NCI-H748 (cell line): ENCODE data around the gene POLDIP3.
"Not testable (repeated sequence)": the region's sequence is repeated elsewhere in the genome, so short reads cannot be mapped to it uniquely, and the experiment has no call there.

Experiments
- DNase-seq: peaks from one replicate; lab custom pipeline; 2025; ENCODE audit not compliant: unreplicated experiment; lab: John Stamatoyannopoulos, UW

The POLDIP3 gene

DNA sequence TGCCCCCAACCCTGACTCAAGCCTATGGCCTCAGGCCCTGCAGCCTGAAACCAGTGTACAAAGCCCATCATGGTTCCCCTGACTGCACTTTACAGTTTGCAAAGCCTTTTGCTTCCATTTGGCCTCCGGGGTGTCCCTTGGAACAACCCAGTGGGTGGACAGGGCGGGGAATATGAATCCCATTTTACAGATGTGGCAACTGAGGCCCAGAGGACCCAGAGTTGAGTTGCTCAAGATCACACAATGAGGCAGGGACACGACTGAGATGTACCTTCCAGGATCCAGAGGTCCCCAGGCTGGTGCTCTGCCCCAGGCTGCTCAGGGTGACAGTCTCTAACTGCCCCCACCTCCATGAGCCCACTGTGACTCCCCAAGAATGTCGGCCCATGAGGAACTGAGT is 5.4 kb upstream of the POLDIP3 start:
- DNase-seq = no peak

GRCh38 chr22:42619261-42620063 is 4.8 kb upstream of the POLDIP3 start:
- DNase-seq = no peak

- DNase-seq = no peak
These were observed 2.7 kb upstream of the POLDIP3 start for GRCh38 chr22:42617155-42617983.

DNA sequence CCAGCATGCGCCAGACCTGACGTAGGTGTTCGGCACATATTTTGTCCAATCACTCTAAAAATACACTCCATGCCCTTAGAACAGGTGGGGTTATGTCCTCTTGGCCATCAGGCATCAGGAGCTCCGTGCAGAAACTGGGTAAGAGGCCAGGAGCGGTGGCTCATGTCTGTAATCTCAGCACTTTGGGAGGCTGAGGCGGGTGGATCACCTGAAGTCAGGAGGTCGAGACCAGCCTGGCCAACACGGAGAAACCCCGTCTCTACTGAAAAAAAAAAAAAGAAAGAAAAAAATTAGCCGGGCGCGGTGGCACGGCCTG is 1.1 kb upstream of the POLDIP3 start:
- not testable (repeated sequence) for DNase-seq

- DNase-seq = peak; percentile 99
These were observed 593 bp upstream of the POLDIP3 start for GRCh38 chr22:42615092-42615859.

DNA sequence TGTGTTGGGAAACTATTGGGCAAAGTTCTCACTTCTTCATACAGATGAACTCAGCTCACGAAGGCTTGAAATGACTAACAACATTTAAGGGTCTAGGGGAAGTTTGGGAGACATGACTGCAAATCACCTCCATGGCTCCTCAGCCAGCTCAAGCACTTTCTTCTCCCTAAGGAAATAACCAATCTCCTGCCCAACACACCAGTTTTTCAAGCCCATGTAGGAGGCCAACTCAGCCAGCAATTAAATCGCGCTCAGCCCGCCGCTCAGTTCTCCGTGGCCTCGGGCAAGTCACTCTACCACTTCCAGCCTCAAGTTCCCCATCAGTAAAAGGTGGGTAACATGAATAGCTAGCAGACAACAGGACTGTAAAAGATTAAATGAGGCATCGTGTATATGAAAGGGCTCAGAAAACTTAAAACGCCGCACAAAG is 796 bp downstream of the POLDIP3 start:
- peak; percentile 43 for DNase-seq

DNA sequence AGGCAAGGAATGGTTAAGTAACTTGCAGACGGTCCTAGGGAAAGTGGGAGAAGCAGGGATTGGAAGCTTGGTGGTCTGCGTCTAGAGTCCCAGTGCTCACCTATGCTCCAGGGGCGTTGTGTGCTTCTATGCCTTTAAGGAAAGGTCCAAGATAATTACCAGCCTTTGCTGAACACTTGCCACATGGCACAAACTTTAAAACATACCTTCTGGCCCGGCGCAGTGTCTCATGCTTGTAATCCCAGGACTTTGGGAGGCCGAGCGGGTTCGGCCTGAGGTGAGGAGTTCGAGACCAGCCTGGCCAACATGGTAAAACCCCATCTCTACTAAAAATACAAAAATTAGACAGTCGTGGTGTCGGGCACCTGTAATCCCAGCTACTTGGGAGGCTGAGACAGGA is 2.3 kb downstream of the POLDIP3 start:
- DNase-seq = no peak

- DNase-seq = no peak
These were observed 3.6 kb downstream of the POLDIP3 start for GRCh38 chr22:42611051-42611450.

- DNase-seq = no peak
These were observed 4.5 kb downstream of the POLDIP3 start for GRCh38 chr22:42610186-42610585.

DNA sequence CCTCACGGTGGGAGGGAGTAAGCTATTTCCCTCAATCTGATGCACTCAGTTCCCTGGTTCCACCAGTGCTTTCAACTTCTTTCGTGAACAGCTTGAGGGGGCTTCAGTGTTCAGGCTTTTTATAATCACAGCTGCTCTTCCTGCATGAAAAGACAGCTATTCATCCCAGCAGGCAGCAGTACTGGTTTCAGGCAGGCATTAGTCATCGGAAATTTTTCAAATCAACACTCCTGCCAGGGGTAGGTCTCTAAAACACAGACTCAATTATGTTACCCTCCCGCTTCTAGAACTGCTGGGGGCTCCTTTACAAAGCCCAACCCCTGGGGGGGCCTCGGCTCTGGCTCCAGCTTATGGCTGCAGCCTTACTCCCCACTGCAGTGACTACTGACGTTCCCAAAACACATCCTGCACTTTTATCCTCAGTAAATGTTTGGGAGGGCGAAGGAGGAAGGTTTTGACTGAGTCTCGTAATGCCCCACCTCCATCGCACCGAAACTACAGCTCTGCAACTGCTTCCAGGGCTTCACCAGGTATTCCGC is 5.8 kb downstream of the POLDIP3 start:
- no peak for DNase-seq

GRCh38 chr22:42608136-42608822 is 6.4 kb downstream of the POLDIP3 start:
- no peak for DNase-seq

- not testable (repeated sequence) for DNase-seq
These were observed 7.0 kb downstream of the POLDIP3 start for GRCh38 chr22:42607641-42608040.

- DNase-seq = no peak
These were observed 10.3 kb downstream of the POLDIP3 start for GRCh38 chr22:42604403-42604802.

DNA sequence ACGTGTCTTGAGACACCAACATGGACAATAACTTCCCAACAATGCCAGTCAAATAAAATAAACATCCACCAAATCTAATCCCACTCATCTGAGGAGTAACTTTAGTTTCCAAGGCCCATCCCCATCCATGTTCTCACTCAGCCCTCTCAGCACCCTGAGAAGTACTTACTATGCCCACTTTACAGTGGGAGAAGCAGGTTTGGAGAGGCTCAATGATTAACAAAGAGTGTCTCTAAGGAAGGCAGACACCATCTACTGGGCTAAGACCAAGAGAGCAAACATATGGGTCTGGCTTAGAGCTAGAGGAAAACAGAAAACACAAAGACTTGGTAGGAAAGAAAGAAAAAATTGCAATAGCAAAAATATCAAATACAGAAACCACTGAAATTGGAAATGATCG is 11.3 kb downstream of the POLDIP3 start:
- no peak for DNase-seq

- DNase-seq = no peak
These were observed 12.2 kb downstream of the POLDIP3 start for GRCh38 chr22:42602470-42602869.

- DNase-seq = no peak
These were observed 12.7 kb downstream of the POLDIP3 start for GRCh38 chr22:42601879-42602465.

GRCh38 chr22:42596863-42597530 is 17.7 kb downstream of the POLDIP3 start:
- DNase-seq = no peak

DNA sequence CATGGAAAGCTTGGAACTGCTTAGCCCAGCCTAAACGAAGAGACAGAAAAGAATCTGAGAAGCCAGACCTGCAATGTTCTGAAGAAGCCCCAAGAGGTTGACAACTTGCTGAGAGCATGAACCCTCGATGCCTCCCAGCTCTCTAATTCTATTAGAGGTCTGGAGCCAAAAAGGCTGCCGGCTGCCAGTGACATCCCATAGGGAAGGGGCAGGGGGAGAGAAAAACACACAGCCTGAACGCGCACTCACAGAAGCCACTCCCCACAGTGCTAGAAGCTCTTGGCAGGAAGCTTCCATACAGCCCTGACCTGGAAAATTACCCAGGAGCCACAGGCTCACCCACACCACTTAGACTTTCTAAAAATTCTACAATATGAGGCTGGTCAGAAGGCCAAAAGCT is 18.3 kb downstream of the POLDIP3 start:
- DNase-seq = no peak

DNA sequence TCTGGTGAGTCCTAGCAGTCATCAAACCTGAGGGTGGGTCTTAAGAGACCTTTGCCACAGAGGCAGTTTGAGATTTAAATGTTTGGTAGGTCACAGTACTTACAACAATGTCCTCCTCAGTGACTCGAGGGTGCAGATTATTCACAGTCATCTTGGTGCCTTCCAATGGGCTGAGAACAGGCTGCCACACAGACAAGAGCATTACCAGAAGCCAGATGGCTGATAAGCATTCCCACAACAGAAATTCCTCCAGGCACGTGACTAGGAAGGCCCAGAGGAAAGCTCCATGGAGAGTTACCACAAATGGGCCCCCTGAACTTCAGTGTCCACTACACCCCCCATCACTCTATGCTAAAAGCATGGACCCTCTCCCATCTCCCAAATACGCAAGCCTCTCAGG is 19.2 kb downstream of the POLDIP3 start:
- no peak for DNase-seq

DNA sequence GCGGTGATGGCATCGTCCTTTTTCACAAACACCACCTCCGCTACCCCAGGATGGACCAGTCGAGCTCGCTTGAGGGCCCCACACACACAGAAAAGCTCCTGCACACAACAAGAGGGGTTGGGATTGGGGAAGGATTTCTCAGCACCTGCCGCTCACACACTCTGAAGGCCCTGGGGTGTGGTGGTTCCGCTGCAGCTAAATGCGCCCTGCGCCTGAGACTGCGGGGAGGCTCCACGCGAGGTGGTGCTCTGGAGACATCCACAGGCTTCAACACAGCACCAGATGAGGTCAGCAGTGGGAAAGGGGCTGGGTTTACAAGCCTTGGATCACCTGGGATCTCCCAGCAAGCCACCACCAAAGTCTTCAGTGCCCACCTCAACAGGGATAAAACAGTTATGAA is 22.7 kb downstream of the POLDIP3 start:
- no peak for DNase-seq
